Stimulated activated CD8-positive, alpha-beta memory T cell treated with anti-CD3 and anti-CD28 coated beads, Interleukin-4, amount 100 ng/mL, for 4 hours (primary cell): Measurements from ENCODE around the gene SLC4A4.

Experiments used
- DNase-seq, 2 donors: peaks; one replicate each; pipeline ENCODE4 v3.0.0-alpha.2; 2020; ENCODE audit warnings: low read depth in 2 of 2, low spot score in 1 of 2

The SLC4A4 gene

DNA sequence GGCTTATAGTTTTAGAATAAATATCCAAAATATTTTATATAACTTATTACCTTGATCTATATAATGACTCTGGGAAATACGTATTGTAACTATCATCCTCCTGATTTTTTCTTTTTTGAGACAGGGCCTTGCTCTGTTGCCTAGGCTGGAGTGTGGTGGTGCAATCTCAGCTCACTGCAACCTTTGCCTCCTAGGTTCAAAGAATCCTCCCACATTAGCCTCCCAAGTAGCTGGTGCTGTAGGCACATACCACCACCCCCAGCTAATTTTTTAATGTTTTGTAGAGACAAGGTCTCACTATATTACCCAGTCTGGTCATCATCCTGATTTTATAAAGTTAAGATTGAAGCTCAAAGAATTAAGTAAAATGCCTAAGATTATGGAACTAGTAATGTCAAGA, 193.6 kb downstream of the SLC4A4 start:
- no peak for DNase-seq

DNA sequence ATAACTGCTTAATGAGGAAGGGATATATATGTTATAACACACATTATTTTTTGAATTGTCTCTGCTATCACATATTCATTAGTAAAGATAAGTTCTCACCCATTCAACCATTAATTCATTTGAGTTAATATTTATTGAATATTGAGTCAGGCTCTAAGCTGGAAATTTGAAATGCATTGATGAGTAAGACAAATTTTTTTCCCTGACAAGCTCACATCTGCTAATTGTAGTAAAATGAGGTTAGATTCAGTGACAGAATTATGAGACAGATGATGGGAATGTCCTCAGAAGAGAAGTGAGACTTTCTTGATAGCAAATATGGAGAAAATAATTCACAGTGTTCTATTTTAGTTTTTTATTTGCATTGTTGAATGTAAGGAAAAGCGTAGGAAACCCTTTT, 194.3 kb downstream of the SLC4A4 start:
- no peak for DNase-seq

DNA sequence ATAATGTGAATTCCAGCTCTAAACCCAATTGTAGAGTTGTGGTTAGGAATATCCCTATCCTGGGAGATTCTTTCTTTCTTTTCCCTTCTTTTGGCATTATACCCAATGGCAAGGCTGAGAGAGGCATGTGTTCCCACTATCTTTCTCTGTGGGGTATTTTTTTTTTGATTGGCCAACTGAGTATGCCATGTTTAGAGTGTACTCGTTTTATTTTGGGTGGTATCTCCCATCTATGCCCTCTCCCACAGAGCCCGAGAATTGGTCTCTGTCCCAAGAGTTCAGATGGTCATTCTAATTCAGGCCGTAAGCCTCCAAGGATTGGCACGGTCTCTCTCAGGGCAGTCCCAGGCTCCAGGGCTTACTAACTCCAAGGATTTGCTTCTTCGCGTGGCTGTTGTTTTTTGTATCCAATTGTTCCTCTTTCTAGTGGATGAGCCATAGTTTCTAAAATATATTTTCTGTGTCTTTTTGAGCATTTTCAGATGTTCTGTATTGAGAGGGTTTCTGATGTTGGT, 198.8 kb downstream of the SLC4A4 start:
- DNase-seq: no peak

DNA sequence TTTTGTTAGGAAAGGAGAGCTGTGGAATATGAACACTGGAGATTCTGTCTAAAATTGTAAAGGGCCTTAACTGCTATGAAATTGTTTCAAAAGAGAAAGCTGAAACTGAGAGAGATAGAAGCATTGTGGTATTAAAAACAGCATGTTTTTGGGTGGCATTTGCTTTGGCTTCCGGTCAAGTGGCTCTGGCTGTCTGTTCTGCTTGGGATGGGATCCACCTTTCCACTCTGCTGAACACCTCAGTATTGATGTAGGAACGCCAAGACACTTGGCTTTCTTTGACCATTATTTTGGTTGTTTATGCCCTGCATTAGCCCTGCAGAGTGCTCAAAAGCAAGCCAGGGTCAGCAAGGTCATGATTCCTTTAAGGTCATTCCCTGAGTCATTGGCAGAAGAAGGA, 199.7 kb downstream of the SLC4A4 start:
- no peak for DNase-seq

DNA sequence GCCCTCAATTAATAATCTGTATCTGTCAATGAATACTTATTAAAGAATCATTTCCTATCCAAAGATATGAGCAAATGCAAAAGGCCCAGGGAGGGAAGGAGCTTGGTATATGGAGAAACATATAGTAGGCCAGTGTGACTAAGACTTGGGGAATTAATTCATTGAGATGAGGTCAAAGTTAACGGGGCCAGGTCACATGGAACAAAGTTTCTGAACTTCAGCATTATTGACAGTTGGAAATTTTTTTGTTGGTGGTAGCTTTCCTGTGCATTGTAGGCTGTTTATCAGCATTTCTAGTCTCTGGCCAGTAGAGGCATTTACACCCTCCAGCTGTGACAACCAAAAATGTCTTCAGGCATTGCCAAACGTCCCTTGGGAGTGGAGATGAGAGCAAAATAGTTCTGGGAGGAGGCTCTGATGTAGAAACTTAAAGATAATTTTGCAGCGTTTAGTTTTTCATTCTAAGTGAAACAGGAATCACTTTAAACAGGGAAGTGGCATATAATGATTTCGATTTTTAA, 202.0 kb downstream of the SLC4A4 start:
- DNase-seq: no peak

DNA sequence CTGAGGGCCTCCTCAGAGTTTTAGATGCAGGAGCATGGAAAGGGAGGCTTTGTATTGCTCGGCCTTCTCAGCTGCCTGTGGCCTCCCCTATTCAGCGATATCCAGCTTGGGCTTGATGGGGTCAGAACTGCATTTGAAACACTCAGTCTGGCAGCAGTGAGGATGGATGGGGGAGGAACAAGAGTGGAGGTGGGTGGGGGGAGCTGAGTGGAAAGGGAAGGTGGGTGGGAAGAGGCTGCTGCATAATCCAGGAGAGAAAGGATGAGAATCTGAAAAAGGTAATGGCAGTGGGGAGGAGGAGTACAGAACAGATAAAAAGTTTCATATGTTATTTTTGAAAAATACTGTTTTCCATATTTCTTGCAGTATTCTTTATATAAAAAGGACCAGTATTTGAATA, 202.7 kb downstream of the SLC4A4 start:
- DNase-seq: no peak

DNA sequence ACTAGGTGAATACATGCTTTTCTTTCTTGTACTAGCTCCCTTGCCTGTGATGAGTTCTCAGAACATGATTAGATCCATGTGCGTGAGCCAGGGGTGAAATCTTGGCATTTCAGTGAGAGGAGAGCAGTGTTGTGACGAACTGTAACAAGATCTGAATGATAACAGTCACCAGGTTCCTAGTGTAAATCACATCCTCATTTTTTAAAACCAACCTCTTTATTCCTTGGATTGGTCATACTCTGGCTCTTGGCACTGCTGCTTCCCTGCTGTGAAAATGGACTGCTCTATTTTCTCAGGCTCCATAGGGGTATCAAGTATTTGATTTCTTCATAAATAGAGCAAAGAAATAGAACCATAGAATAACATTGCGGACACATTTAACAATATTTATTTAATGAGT, 206.3 kb downstream of the SLC4A4 start:
- DNase-seq: no peak

DNA sequence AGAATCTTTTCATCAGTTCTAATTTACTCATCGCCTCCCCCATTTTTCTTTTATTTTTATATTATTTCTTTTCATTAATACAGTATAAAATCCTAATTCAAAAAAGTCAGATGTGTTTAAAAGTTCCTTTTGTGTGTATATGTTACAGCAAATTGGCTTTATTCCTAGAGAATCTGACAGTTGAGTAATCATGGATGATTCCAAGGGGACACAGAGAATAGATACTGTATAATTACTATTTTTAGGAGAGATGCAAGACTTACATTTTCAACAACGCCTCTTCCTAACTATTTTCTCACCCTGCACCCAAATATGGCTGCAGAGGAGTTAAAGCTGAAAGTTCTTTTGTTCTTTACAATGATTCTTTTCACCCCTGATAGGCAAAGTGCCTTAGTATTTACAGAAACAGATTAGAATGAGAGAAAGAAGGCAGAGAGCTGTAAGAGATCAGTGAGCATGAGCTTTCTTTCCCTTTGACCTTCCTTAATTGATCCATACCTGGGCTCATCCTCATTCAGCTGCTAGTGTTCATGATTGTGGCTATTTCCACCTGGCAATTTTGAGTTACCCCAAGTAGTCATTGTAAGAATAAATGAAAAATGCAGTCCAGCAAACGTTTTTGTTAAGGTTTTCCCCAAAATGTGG, 210.8 kb downstream of the SLC4A4 start:
- DNase-seq: no peak

DNA sequence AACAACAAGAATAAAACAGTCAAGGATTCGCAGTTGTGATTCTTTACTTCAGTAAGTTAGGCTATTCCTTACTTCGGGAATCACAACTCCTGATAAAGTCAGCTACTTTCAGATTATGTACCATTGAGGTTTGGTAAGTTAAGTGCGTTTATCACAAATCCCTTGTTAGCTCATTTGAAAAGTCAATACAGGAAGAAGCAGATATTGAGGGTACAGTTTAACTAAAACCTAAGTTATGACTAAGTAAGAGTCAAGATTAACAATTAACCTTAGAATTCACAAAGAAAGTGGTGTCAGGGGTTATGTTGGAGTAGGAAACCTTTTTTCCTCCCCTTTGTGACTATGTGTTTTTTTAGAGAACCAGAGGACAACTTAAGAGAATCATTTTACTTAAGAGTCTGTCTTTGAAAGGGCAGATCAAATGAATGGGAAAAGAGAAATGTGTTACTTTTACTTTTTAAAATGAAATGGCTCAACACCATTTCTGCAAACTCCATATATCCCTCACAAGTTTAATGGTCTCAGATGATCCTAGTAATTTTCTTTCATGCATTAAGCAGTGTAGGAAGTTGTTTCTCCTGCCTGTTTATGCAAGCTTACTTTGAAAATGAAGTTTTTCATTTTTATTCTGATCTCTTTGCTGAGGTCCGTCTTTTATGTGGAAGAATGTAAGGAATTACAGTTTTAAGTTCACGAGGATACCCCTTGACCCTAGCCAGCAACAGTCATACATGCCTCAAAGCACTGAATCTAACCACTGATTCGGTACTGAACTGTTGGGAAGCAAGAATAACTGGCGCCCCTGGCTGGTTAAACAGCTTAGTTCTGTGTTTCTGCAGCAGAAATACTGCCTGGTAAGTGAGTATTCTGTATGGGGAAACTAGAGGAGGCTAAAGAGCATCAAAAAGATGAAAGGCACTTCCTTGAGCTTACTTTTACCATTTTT, 211.7 kb downstream of the SLC4A4 start:
- DNase-seq: no peak

DNA sequence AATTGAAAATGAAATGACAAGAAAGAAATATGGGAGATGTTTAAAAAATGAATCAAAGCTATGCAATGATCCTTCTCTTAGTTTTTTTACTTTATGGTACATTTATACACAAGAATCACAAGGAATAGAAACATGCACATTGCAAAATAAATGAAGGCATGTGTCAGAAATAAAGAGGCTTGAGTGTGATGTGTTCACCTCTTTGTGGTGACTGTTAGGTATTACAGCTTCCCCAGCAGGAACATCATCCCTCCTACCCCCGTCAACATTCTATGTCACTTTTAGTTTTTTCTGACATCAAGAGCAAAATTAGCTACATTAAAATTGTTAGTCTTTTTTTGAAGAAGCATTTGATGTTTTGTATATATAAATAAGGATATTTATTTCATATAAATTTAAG, 214.8 kb downstream of the SLC4A4 start:
- DNase-seq: no peak

DNA sequence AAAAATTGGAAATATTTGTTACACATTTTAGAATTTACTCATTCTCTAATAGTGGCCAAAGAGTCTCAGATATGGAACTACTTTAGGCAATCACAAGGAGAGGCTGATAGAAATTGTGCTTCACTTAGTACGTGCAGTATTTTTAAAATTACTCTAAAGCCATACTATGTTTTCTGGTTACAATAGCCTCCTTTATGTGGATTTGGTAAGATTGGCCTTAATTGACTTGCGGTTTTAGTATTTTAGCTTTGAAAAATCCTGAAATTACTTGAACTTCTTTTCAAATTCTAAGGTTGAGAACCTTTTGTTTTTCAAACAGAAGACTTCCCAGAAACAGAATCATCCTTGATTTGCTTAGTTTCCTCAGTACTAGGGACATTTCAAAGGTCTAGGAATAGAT, 215.2 kb downstream of the SLC4A4 start:
- no peak for DNase-seq

DNA sequence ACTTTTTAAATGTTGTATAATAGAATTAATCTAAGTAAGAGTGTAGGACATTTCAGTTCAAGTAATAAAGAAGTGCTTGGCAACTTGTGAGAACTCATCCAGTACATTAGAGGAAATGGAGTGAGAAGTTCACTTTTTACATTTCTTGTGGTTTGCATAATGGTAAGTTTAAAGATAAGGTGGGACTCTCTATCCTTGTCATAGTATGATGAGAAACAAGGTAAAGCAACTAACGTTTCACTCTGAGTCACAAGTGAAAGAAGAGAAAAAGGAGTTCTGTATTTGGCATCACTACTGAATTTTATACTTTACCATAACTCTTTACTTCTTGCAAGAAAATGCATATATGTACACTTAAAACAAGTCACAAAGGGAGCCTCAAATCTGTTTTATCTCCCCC, 219.4 kb downstream of the SLC4A4 start:
- no peak for DNase-seq

DNA sequence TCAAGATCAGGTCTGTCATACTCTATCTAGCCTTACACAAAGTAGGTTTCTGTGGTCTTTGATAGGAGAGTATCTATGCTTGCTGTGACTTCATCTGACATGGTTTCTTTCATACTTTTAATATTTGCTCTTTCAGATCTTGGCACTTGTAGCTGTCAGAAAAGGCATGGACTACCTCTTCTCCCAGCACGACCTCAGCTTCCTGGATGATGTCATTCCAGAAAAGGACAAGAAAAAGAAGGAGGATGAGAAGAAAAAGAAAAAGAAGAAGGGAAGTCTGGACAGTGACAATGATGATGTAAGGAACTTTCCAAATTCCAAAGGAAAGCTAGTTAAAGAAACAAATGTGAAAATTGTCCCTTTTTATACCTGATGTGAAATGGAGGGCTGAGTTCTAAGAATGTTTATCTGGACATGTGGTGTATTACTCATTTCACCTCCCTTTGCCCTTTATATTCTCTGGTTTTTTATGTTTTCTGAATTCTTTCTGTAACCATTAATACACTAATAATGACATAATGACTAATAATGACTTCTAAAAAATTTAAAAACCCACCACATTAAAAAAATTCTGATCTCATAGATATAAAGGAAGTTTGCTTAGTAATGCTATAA, 221.2 kb downstream of the SLC4A4 start:
- DNase-seq: no peak

DNA sequence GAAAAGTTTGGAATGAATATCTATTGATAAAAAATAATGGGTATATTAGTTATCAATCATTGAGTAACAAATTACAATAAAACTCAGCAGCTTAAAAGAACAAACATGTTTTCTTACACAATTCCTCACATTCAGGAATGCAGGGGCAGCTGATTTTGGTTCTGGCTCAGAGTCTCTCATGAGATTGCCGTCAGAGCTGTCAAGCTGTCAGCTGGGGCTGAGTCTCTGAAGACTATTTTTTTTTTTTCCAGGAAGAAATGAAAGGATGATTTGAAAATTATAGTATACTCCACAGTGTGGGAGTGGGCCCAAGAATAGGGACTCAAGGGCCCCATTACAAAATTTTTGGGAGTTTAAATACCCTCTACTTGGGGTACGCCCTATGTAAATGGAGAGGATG, 226.0 kb downstream of the SLC4A4 start:
- no peak for DNase-seq

DNA sequence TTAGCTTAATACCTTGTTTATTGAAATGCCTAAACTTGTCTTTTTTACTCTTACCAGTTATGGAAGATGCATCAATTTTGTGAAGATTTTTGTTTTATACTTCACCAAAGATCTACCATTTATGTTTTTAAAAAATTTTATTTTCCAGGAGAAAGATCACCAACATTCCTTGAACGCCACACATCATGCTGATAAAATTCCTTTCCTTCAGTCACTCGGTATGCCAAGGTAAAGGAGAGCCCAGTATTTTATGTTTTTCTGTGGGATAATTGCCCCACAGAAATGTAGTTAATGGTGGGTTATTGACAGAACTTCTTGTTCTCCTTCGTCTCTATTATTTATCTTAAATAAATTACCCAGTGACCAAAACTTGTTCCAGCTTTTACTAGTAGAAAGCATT, 228.0 kb downstream of the SLC4A4 start:
- DNase-seq: no peak

DNA sequence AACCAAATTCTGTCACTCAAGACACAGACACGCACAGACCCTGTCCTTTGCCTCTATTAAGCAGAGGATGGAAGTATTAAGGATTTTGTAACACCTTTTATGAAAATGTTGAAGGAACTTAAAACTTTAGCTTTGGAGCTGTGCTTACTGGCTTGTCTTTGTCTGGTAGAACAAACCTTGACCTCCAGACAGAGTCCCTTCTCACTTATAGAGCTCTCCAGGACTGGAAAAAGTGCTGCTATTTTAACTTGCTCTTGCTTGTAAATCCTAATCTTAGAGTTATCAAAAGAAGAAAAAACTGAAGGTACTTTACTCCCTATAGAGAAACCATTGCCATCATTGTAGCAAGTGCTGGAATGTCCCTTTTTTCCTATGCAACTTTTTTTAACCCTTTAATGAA, 229.3 kb downstream of the SLC4A4 start:
- no peak for DNase-seq

DNA sequence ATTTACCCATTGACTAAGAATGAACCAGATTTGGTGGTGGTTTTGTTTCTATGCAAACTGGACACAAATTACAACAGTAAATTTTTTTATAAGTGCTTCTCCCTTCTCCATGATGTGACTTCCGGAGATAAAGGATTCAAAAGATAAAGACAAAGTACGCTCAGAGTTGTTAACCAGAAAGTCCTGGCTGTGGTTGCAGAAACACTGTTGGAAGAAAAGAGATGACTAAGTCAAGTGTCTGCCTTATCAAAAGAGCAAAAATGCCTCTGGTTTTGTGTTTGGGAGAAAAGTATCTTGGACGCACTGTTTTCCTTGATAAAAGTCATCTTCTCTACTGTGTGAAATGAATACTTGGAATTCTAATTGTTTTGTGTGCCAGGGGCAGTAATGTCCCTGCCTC, 231.7 kb downstream of the SLC4A4 start:
- DNase-seq: no peak

DNA sequence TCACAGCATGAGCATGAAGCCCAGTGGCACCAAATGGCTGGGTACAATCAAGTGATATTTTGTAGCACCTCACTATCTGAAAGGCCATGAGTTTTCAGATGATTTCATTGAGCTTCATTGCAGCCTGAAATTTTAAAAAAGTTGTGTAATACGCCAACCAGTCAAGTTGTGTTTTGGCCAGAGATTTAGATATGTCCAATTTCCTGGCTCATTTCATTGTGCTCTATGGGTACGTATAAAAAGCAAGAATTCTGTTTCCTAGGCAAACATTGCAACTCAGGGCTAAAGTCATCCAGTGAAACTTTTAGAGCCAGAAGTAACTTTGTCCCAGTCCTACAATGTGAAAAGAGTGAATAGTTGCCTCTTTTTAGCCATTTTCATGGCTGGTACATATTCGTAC, 232.5 kb downstream of the SLC4A4 start:
- DNase-seq: no peak

DNA sequence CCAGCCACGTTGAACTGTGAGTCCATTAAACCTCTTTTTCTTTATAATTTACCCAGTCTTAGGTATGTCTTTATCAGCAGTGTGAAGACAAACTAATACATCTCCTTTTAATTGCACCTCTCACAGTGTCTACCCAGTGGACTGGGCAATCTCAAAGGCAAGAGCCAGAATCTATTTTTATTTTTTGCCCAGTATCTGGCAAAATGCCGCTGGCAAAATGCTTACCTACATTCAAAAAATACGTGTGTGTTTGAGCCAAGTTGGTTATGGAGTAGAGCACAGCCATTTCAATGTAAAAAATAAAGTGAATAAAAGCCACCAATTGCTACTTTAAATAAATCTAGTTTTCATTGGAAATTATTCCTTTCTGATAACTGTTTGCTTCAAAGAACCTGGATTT, 245.2 kb downstream of the SLC4A4 start:
- no peak for DNase-seq

DNA sequence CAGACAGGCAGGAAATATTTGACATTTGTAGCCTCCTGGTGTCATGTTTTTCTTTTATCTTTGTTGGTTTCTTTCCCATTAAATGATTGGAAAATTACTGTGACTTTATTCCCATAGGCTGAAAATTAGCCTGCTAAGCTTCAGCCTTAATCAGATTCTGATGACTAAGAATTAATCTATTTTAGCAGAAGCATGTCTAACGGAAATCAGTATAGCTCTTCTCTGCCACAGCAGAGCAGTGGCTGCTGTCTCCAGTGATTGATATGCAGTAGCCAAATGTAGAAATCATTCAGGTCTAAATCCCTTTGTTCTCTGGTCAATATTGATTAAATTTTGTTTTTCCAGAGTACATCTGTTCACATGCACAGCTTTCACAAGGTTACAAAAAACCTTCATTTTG, 245.8 kb downstream of the SLC4A4 start:
- DNase-seq: no peak

DNA sequence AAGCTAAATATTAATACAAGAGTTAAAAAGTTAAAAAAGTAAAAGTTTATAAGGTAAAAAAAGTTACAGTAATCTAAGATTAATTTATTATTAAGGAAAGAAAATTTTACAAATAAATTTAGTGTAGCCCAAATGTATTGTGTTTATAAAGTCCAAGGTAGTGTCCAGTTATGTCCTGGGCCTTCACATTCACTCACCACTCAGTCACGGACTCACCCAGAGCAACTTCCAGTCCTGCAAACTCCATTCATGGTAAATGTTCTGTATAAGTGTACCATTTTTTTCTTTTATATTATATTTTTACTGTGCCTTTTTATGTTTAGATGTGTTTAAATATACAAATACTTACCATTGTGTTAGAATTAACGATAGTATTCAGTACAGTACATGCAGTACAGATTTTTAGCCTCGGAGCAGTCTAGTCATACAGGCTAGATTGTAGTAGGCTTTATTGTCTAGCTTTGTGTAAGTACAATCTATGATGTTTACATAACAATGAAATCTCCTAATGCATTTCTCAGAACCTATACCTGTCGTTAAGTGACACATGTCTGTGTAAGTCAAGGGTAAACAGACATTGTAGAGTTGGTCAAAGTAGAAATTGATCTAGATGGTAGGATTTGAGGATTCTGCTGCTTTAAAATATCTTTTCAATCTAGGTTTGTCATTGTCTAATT, 247.4 kb downstream of the SLC4A4 start:
- DNase-seq: no peak
